Measurements from ENCODE around the gene ERFE. TPM values are rescaled to one million over a fixed set of nuclear protein-coding genes. Genes with fewer than 3 reads are reported as not detected.

Gene ERFE
- total RNA-seq, 1 donor from 2014 or later, result 0.85 TPM

DNA sequence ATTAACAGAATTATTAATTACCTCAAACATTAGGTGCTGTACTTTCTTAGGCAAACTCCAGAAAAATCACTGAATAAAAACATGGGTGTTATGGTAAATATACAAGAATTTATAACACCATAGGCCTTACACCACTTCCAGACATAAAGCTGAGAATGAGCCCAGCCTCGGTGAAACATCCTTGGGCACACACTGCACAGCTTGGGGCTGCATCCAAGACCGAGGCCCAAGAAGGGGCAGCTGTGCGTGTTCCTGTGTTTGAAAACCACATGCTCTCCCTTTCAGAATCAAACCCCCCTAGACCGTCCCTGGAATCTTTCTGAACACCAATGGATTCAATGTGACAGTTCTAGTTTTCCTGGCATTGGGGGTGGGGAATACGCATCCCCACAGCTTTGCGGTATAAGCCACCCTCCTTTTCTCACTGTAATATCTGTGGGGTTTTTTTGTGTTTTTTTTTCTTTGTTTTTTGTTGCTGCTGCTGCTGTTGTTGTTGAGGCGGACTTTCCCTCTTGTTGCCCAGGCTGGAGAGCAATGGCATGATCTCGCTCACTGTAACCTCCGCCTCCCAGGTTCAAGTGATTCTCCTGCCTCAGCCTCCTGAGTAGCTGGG lies 12.9 kb downstream of the ERFE start:
- Mint-ChIP-seq H3K27me3 (ENCODE audit: low read depth) (no peaks in the 10 kb centered on the region), H3K9me3 (no peaks in the 10 kb centered on the region), H3K4me1 (peaks cover 2% of the 10 kb centered on the region), H3K36me3 (peaks cover 29% of the 10 kb centered on the region), H3K4me3 (no peak overlapping the region), H3K27ac (no peak overlapping the region)
- TF ChIP-seq, protein P1, sequence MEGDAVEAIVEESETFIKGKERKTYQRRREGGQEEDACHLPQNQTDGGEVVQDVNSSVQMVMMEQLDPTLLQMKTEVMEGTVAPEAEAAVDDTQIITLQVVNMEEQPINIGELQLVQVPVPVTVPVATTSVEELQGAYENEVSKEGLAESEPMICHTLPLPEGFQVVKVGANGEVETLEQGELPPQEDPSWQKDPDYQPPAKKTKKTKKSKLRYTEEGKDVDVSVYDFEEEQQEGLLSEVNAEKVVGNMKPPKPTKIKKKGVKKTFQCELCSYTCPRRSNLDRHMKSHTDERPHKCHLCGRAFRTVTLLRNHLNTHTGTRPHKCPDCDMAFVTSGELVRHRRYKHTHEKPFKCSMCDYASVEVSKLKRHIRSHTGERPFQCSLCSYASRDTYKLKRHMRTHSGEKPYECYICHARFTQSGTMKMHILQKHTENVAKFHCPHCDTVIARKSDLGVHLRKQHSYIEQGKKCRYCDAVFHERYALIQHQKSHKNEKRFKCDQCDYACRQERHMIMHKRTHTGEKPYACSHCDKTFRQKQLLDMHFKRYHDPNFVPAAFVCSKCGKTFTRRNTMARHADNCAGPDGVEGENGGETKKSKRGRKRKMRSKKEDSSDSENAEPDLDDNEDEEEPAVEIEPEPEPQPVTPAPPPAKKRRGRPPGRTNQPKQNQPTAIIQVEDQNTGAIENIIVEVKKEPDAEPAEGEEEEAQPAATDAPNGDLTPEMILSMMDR (IDR thresholded peaks at IDR 0.05; ENCODE audit: unreplicated experiment), result no peak
- no peak for DNase-seq (ENCODE audit: low spot score in 2 of 2, unreplicated experiment in 2 of 2)

- no peaks in the 10 kb centered on the region for H3K27me3 Mint-ChIP-seq (ENCODE audit: low read depth)
- DNase-seq (ENCODE audit: low spot score in 2 of 2, unreplicated experiment in 2 of 2), result no peak
- H3K27ac Mint-ChIP-seq, result no peak overlapping the region
- peaks cover 35% of the 10 kb centered on the region for H3K36me3 Mint-ChIP-seq
- no peaks in the 10 kb centered on the region for H3K9me3 Mint-ChIP-seq
- H3K4me3 Mint-ChIP-seq, result no peak overlapping the region
- H3K4me1 Mint-ChIP-seq, result peaks cover 2% of the 10 kb centered on the region
- TF ChIP-seq, protein P1 (IDR thresholded peaks at IDR 0.05; ENCODE audit: unreplicated experiment), result no peak
Observed at GRCh38 chr2:238172439-238172838, 13.7 kb downstream of the ERFE start.

DNA sequence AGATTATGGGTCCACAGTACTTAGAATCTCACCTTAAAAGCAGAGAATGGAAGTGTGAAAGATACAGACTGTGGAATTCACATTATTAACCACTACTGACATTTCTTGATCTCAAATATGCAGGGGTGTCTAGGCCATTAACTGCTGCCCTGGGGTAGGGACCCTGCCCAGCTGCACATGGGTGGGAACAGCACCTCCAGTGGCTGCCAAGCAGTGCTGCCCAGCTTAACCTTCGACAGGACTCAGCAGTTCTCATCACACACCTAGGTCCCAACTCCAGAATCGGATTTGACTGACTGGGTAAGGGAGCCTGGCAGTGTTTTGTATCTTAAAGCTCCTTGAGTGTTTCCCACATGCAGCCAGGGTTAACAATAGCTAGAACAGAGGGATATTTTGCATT lies 14.9 kb downstream of the ERFE start:
- TF ChIP-seq, protein P1 (IDR thresholded peaks at IDR 0.05; ENCODE audit: unreplicated experiment), result no peak
- DNase-seq (ENCODE audit: low spot score in 2 of 2, unreplicated experiment in 2 of 2), result no peak
- H3K27me3 Mint-ChIP-seq (ENCODE audit: low read depth), result no peaks in the 10 kb centered on the region
- no peak overlapping the region for H3K4me3 Mint-ChIP-seq
- no peak overlapping the region for H3K27ac Mint-ChIP-seq
- no peaks in the 10 kb centered on the region for H3K9me3 Mint-ChIP-seq
- peaks cover 35% of the 10 kb centered on the region for H3K36me3 Mint-ChIP-seq
- peaks cover 2% of the 10 kb centered on the region for H3K4me1 Mint-ChIP-seq

DNA sequence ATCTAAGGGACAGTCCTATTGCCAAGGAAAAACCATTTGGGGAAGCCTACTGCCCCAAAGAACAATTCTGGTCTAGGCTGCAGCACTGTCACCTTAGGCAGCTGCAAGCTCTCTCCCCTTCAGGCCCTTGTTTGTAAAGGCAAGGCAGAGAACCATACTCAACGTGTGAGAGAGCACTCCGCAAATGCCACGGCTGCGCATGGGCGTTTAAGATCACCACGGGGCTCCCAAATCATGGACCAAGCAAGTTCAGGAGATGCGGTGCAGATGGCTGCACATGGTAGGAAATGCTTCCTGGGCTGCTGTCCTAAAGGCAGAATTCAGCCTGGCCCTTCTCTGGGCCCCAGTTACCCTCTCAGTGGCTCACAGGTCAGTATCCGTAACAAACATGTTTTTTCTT lies 15.5 kb downstream of the ERFE start:
- no peak overlapping the region for H3K27ac Mint-ChIP-seq
- peaks cover 40% of the 10 kb centered on the region for H3K36me3 Mint-ChIP-seq

DNA sequence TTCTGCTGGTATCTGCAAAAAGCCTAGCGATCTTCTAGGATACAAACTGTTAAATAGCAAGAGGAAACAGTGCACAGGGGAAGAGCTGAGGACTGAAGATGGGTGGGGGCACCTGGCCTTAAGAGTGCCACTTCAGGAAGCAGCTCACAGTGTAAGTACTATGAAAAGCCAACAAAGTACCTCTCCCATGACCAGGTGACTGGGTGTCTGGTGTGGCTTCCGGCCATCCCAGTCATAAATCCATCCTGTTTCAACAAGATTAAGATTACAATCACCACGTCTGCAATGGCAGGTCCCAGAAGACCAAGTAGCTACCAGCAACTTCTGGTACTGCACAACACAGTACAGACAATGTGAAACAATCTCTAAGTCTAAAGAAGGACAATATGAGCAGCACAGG lies 15.9 kb downstream of the ERFE start:
- Mint-ChIP-seq H3K4me3 (no peak overlapping the region), H3K27ac (no peak overlapping the region), H3K36me3 (peaks cover 44% of the 10 kb centered on the region), H3K9me3 (no peaks in the 10 kb centered on the region), H3K4me1 (peaks cover 2% of the 10 kb centered on the region), H3K27me3 (ENCODE audit: low read depth) (no peaks in the 10 kb centered on the region)
- no peak for DNase-seq (ENCODE audit: low spot score in 2 of 2, unreplicated experiment in 2 of 2)
- TF ChIP-seq, protein P1 (IDR thresholded peaks at IDR 0.05; ENCODE audit: unreplicated experiment), result no peak

More for the DNA sequence above, 15.5 kb downstream of the ERFE start:
- TF ChIP-seq, protein P1 (IDR thresholded peaks at IDR 0.05; ENCODE audit: unreplicated experiment), result no peak
- Mint-ChIP-seq H3K27me3 (ENCODE audit: low read depth) (no peaks in the 10 kb centered on the region), H3K4me3 (no peak overlapping the region), H3K4me1 (peaks cover 2% of the 10 kb centered on the region), H3K9me3 (no peaks in the 10 kb centered on the region)
- DNase-seq (ENCODE audit: low spot score in 2 of 2, unreplicated experiment in 2 of 2), result no peak

DNA sequence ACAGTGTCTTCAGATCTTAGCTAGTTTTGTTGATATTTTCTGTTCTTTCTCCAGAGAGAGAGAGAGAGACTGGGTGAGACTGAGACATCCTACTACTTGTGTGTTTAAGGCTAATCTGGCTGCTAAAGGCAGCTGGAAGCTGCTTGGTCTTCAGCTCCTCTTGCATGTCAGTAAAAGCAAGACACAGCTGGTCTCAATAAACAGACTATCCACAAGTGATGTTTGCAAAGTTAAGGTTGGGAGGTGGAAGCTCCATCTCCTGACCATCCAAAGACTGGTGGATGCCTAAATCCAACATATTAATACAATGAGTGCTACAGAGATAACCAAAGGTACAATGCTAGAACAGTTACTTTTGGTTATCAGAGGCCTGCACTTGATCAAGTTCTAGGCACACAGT lies 17.8 kb downstream of the ERFE start:
- Mint-ChIP-seq H3K27me3 (ENCODE audit: low read depth) (no peaks in the 10 kb centered on the region), H3K9me3 (no peaks in the 10 kb centered on the region), H3K27ac (no peak overlapping the region), H3K4me1 (peaks cover 2% of the 10 kb centered on the region), H3K4me3 (no peak overlapping the region), H3K36me3 (peaks cover 42% of the 10 kb centered on the region)
- TF ChIP-seq, protein P1 (IDR thresholded peaks at IDR 0.05; ENCODE audit: unreplicated experiment), result no peak
- no peak for DNase-seq (ENCODE audit: low spot score in 2 of 2, unreplicated experiment in 2 of 2)

All from mesothelial cell of epicardium (in vitro differentiated cells).